ENCODE data around the gene OR4D1.

DNA sequence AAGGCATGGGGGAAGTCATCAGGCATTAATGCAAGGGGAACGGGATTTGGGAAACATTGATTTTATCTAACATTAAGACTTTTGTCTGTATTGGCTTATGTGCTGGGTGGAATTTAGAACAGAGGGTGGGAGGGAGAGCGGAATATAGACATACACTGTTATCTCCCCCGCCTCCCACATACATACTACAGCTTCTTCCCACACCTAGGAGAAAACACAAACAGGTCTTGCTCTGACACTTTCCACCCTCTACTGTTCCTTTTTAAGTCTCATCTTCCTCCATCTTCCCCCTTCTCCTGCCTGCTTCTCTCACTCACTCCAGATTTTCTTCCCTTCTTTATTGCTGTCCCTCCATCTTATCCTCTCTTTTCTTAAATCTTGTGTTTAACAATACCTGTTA, 425 bp downstream of the OR4D1 start:
- TF ChIP-seq POLR2A (IDR thresholded peaks at IDR 0.05; ENCODE audit: control extremely low read depth in 1 of 2, low read depth in 2 of 2, low read length in 2 of 2), result no peak
- no peak for TF ChIP-seq SP1 (IDR thresholded peaks at IDR 0.05; ENCODE audit: low read depth, low read length)
- TF ChIP-seq GTF2F1 (IDR thresholded peaks at IDR 0.05; ENCODE audit: borderline replicate concordance, low read depth, low read length), result no peak
- no peak for TF ChIP-seq EZH2 (IDR thresholded peaks at IDR 0.05; ENCODE audit: low read depth, low read length, severe bottlenecking)
- no peak for TF ChIP-seq SP2 (IDR thresholded peaks at IDR 0.05; ENCODE audit: low read length)
- TF ChIP-seq, protein P1, sequence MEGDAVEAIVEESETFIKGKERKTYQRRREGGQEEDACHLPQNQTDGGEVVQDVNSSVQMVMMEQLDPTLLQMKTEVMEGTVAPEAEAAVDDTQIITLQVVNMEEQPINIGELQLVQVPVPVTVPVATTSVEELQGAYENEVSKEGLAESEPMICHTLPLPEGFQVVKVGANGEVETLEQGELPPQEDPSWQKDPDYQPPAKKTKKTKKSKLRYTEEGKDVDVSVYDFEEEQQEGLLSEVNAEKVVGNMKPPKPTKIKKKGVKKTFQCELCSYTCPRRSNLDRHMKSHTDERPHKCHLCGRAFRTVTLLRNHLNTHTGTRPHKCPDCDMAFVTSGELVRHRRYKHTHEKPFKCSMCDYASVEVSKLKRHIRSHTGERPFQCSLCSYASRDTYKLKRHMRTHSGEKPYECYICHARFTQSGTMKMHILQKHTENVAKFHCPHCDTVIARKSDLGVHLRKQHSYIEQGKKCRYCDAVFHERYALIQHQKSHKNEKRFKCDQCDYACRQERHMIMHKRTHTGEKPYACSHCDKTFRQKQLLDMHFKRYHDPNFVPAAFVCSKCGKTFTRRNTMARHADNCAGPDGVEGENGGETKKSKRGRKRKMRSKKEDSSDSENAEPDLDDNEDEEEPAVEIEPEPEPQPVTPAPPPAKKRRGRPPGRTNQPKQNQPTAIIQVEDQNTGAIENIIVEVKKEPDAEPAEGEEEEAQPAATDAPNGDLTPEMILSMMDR (IDR thresholded peaks at IDR 0.05; ENCODE audit: control extremely low read depth in 1 of 3, insufficient read depth in 1 of 3, low read depth in 1 of 3, low read length in 3 of 3), result no peak
- TF ChIP-seq, protein P2, sequence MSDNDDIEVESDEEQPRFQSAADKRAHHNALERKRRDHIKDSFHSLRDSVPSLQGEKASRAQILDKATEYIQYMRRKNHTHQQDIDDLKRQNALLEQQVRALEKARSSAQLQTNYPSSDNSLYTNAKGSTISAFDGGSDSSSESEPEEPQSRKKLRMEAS (IDR thresholded peaks at IDR 0.05), result no peak
- no peak for TF ChIP-seq CEBPB (IDR thresholded peaks at IDR 0.05; ENCODE audit: low read depth, low read length)
- no peak for TF ChIP-seq EP300 (IDR thresholded peaks at IDR 0.05; ENCODE audit: borderline replicate concordance in 1 of 2, low read depth in 2 of 2, low read length in 2 of 2)
- TF ChIP-seq TBP (IDR thresholded peaks at IDR 0.05; ENCODE audit: low read depth, low read length), result no peak
- no peak for TF ChIP-seq CBX8 (IDR thresholded peaks at IDR 0.05; ENCODE audit: borderline replicate concordance, low read depth, low read length)
- TF ChIP-seq, protein P3, sequence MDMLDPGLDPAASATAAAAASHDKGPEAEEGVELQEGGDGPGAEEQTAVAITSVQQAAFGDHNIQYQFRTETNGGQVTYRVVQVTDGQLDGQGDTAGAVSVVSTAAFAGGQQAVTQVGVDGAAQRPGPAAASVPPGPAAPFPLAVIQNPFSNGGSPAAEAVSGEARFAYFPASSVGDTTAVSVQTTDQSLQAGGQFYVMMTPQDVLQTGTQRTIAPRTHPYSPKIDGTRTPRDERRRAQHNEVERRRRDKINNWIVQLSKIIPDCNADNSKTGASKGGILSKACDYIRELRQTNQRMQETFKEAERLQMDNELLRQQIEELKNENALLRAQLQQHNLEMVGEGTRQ (IDR thresholded peaks at IDR 0.05; ENCODE audit: low read length), result no peak
- TF ChIP-seq GABPA (IDR thresholded peaks at IDR 0.05; ENCODE audit: borderline replicate concordance, insufficient read depth, low read length), result no peak

Measured in H1 (cell line).